CD4-positive, alpha-beta T cell treated with Interferon alpha-2 for 1 hour (primary cell): ENCODE data around the gene SLC25A24.
"Not testable (repeated sequence)": the region's sequence is repeated elsewhere in the genome, so short reads cannot be mapped to it uniquely, and the experiment has no call there.

Experiments used
- DNase-seq, 2 donors: peaks; one replicate each; pipeline ENCODE4 v3.0.0-alpha.2; 2020 to 2022

SLC25A24 gene

GRCh38 chr1:108194051-108194450 is 6.1 kb downstream of the SLC25A24 start:
- DNase-seq, result no peak

- no peak for DNase-seq
These were observed 6.8 kb downstream of the SLC25A24 start for GRCh38 chr1:108193333-108193732.

GRCh38 chr1:108192581-108192980 is 7.6 kb downstream of the SLC25A24 start:
- no peak for DNase-seq

GRCh38 chr1:108190686-108191416 is 9.3 kb downstream of the SLC25A24 start:
- DNase-seq, result no peak

- DNase-seq, result no peak
These were observed 10.0 kb downstream of the SLC25A24 start for GRCh38 chr1:108190001-108190634.

- DNase-seq, result no peak
These were observed 11.3 kb downstream of the SLC25A24 start for GRCh38 chr1:108188801-108189200.

GRCh38 chr1:108182959-108183700 is 17.0 kb downstream of the SLC25A24 start:
- DNase-seq, result no peak

GRCh38 chr1:108179018-108179417 is 21.1 kb downstream of the SLC25A24 start:
- no peak for DNase-seq

GRCh38 chr1:108162409-108162808 is 37.7 kb downstream of the SLC25A24 start:
- DNase-seq, result not testable (repeated sequence)

GRCh38 chr1:108159951-108160350 is 40.2 kb downstream of the SLC25A24 start:
- not testable (repeated sequence) for DNase-seq

- DNase-seq, result no peak
These were observed 41.2 kb downstream of the SLC25A24 start for GRCh38 chr1:108158893-108159453.

GRCh38 chr1:108154314-108154713 is 45.8 kb downstream of the SLC25A24 start:
- no peak for DNase-seq

GRCh38 chr1:108152782-108153222 is 47.3 kb downstream of the SLC25A24 start:
- no peak for DNase-seq

- no peak for DNase-seq
These were observed 48.6 kb downstream of the SLC25A24 start for GRCh38 chr1:108151548-108151947.

GRCh38 chr1:108149796-108150467 is 50.2 kb downstream of the SLC25A24 start:
- DNase-seq, result no peak

- DNase-seq, result not testable (repeated sequence)
These were observed 55.6 kb downstream of the SLC25A24 start for GRCh38 chr1:108144569-108144968.

- DNase-seq, result no peak
These were observed 57.3 kb downstream of the SLC25A24 start for GRCh38 chr1:108142773-108143394.

- no peak for DNase-seq
These were observed 57.9 kb downstream of the SLC25A24 start for GRCh38 chr1:108142258-108142657.

GRCh38 chr1:108141621-108142020 is 58.5 kb downstream of the SLC25A24 start:
- no peak for DNase-seq

GRCh38 chr1:108140936-108141335 is 59.2 kb downstream of the SLC25A24 start:
- no peak for DNase-seq

GRCh38 chr1:108140177-108140576 is 60.0 kb downstream of the SLC25A24 start:
- no peak for DNase-seq

GRCh38 chr1:108139555-108139954 is 60.6 kb downstream of the SLC25A24 start:
- DNase-seq, result not testable (repeated sequence)
